MG63 (cell line): ENCODE results near the gene COQ9. TPM values are rescaled to one million over a fixed set of nuclear protein-coding genes. Genes with fewer than 3 reads are reported as not detected.
A peak's percentile ranks its signal among the peaks of the same experiment; 100 is the strongest.
"Not testable (repeated sequence)": the region's sequence is repeated elsewhere in the genome, so short reads cannot be mapped to it uniquely, and the experiment has no call there.

Experiments
- DNase-seq: peaks from one replicate; pipeline ENCODE4 v3.0.0-alpha.2; 2020
- H3K27me3 ChIP-seq: fragments of 250-450 bp; sonication (Bioruptor Pico); 2 replicates; pipeline ENCODE4 v1.5.1; 2020; ENCODE audit warnings: mild to moderate bottlenecking, moderate library complexity
- H3K36me3 ChIP-seq: fragments of 250-450 bp; sonication (Bioruptor Pico); 2 replicates; pipeline ENCODE4 v1.5.1; 2020; ENCODE audit warnings: mild to moderate bottlenecking, moderate library complexity
- H3K4me3 ChIP-seq: fragments of 250-450 bp; sonication (Bioruptor Pico); 2 replicates; pipeline ENCODE4 v1.5.1; 2020; ENCODE audit warnings: mild to moderate bottlenecking, moderate library complexity
- H3K9me3 ChIP-seq: fragments of 250-450 bp; sonication (Bioruptor Pico); 2 replicates; pipeline ENCODE4 v1.5.1; 2020; ENCODE audit warnings: mild to moderate bottlenecking, moderate library complexity
- total RNA-seq: library from RNA; depleted of rRNA; stranded (reverse); fragments of >200 nt; shearing (Covaris generic); gene quantifications from 2 replicates; pipeline ENCODE4 v1.2.3, GENCODE V29; 2014; ENCODE audit warnings: low replicate concordance; rRNA removed

Gene COQ9
- total RNA-seq, result 133 and 193 TPM in 2 replicates

- H3K9me3 ChIP-seq, result no peaks in the 10 kb centered on the region
- no peaks in the 10 kb centered on the region for H3K27me3 ChIP-seq
- DNase-seq, result peak; percentile 99
- H3K4me3 ChIP-seq, result peak within 1 kb of the TSS; percentile 88
- peaks cover 43% of the 10 kb centered on the region for H3K36me3 ChIP-seq
These were observed at the start of gene COQ9, which contains the start of gene CIAPIN1 for GRCh38 chr16:57447186-57447962. COQ9 (plus strand) TSS chr16:57447479; CDS start chr16:57447506, 27 bp downstream. CIAPIN1 (minus strand) TSS chr16:57447385; CDS start chr16:57440928, 6,457 bp downstream.

GRCh38 chr16:57397493-57397892 lies 49.8 kb upstream of the COQ9 start:
- not testable (repeated sequence) for DNase-seq, H3K4me3 ChIP-seq, H3K36me3 ChIP-seq, H3K9me3 ChIP-seq
- H3K27me3 ChIP-seq, result peaks cover 19% of the 10 kb centered on the region

GRCh38 chr16:57401943-57402640 lies 45.2 kb upstream of the COQ9 start:
- Histone ChIP-seq H3K4me3 (no peak overlapping the region), H3K27me3 (peaks cover 17% of the 10 kb centered on the region), H3K9me3 (no peaks in the 10 kb centered on the region; the same call in 1 of the 2 replicates), H3K36me3 (no peaks in the 10 kb centered on the region)
- DNase-seq, result no peak

- Histone ChIP-seq H3K9me3 (no peaks in the 10 kb centered on the region; the same call in 1 of the 2 replicates), H3K27me3 (peaks cover 26% of the 10 kb centered on the region), H3K36me3 (no peaks in the 10 kb centered on the region), H3K4me3 (no peak within 1 kb of the TSS)
- DNase-seq, result no peak
These were observed 43.1 kb upstream of the COQ9 start, which contains the start of gene CCL17 for GRCh38 chr16:57403965-57404817. CCL17 (plus strand) TSS chr16:57404767; CDS start chr16:57413933, 9,166 bp downstream.

DNA sequence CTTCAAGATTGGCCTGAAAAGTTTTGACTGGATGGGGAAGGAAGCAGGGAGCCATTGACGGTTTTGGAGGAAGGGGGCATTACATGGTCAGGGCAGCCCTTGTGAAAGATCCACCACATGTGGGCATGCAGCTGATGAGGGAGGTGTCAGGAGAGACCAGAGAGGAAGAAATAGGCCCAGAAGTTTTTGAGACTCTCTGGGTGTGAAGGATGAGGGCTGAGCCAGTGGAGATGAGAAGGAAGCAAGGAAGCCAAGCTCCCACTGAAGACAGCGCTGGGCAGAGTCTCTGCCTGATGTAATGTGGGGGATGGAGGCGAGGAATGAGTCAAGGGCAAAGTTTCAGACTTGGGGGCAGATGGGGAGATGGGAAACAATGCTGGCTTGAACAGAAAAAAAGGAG lies 42.2 kb upstream of the COQ9 start:
- no peaks in the 10 kb centered on the region for H3K36me3 ChIP-seq
- H3K27me3 ChIP-seq, result peaks cover 27% of the 10 kb centered on the region
- H3K4me3 ChIP-seq, result no peak overlapping the region
- no peaks in the 10 kb centered on the region; the same call in 1 of the 2 replicates for H3K9me3 ChIP-seq
- no peak for DNase-seq

GRCh38 chr16:57406881-57407280 lies 40.4 kb upstream of the COQ9 start:
- Histone ChIP-seq H3K9me3 (no peaks in the 10 kb centered on the region; the same call in 1 of the 2 replicates), H3K4me3 (no peak overlapping the region), H3K36me3 (no peaks in the 10 kb centered on the region), H3K27me3 (peaks cover 27% of the 10 kb centered on the region)
- DNase-seq, result no peak

DNA sequence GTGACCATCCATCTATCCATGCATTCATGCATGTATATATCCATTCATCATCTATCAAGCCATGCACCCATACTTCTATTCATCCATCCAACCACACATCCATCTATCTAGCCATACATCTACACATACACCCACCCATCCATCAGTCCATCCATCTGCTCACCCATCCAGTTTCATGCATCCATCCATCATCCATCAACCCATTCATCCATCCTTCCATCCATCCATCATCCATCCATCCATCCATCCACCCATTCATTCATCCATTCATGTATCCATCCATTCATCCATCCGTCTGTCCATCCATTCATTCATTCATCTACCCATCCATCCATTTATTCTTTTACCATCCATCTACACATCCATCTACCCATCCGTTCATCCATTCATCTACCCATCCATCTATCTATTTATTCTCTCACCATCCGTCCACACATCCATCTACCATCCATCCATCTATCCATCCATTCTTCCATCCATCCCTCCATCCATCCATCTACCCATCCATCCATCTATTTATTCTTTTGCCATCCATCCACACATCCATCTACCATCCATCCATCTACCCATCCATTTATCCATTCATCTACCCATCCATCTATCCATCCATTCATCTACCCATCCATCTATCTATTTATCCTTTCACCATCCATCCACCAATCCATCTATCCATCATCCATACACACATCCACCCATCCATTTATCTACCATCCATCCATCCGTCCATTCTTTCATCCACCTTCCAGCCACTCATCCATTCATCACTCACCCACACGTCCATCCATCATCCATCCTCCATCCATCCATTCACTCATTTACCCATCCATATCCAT lies 39.5 kb upstream of the COQ9 start:
- H3K27me3 ChIP-seq, result peaks cover 30% of the 10 kb centered on the region
- DNase-seq, result no peak
- H3K4me3 ChIP-seq, result no peak overlapping the region
- H3K9me3 ChIP-seq, result no peaks in the 10 kb centered on the region; the same call in 1 of the 2 replicates
- H3K36me3 ChIP-seq, result no peaks in the 10 kb centered on the region

- DNase-seq, result no peak
- no peaks in the 10 kb centered on the region; the same call in 1 of the 2 replicates for H3K9me3 ChIP-seq
- H3K4me3 ChIP-seq, result no peak overlapping the region
- H3K27me3 ChIP-seq, result peaks cover 32% of the 10 kb centered on the region
- no peaks in the 10 kb centered on the region for H3K36me3 ChIP-seq
These were observed 38.2 kb upstream of the COQ9 start for GRCh38 chr16:57409065-57409464.

- no peaks in the 10 kb centered on the region for H3K36me3 ChIP-seq
- H3K9me3 ChIP-seq, result no peaks in the 10 kb centered on the region; the same call in 1 of the 2 replicates
- no peak for DNase-seq
- no peak overlapping the region for H3K4me3 ChIP-seq
- H3K27me3 ChIP-seq, result peaks cover 31% of the 10 kb centered on the region
These were observed 37.2 kb upstream of the COQ9 start for GRCh38 chr16:57409870-57410587.

DNA sequence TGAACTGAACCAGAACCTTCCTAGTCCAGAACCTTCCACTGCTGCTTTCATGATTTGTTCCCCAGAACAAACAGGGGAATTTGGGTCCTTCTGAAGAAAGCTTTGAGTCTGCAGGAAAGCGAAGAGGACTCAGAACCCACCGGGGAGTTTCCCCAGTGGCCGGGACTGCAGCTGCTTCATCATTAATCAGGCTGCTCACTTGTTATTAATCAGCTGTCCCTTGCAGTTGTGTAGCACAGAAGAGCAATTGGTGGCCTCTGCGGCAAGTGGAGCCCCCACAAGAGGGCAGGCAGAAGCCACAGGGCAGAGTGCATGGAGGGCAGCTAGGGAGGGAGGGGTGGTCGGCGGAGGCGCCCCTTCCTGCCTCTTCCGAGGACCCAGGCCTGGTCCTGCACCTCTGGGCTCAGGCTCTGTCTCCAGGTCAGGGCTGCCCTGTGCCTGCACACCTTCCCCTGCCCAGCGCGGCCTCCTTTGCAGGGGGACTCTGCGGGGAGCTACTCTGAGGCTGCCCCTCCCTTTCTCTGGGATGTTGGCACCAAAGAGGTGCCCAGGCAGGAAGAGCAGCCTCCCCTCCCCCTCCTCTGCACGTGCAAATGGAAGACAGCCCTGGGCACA lies 35.8 kb upstream of the COQ9 start:
- no peaks in the 10 kb centered on the region; the same call in 1 of the 2 replicates for H3K9me3 ChIP-seq
- no peak overlapping the region for H3K4me3 ChIP-seq
- peaks cover 25% of the 10 kb centered on the region for H3K27me3 ChIP-seq
- no peak for DNase-seq
- no peaks in the 10 kb centered on the region for H3K36me3 ChIP-seq

DNA sequence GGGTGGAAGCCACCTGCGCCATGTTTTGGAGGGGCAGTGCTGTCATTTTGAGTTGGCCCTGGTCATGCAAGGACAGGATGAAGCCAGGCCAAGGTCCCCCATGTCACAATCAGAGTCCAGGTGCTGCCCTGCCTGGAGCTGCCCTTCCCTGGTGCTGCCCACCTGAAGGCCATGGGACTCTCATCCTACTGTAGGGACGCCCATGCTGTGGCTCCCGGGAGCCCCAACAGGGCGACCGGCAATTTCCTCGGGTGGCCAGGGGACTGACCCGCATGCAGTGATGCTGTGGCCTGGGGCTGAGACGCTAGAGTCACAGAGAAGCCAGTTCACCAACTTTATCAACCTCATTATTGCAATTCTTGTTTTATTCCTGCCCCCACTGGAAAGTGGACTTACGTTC lies 34.7 kb upstream of the COQ9 start:
- Histone ChIP-seq H3K9me3 (no peaks in the 10 kb centered on the region), H3K27me3 (peaks cover 14% of the 10 kb centered on the region), H3K36me3 (no peaks in the 10 kb centered on the region), H3K4me3 (no peak overlapping the region)
- DNase-seq, result no peak

GRCh38 chr16:57413301-57413730 lies 34.0 kb upstream of the COQ9 start:
- DNase-seq, result no peak
- no peaks in the 10 kb centered on the region for H3K36me3 ChIP-seq
- peaks cover 11% of the 10 kb centered on the region for H3K27me3 ChIP-seq
- no peaks in the 10 kb centered on the region for H3K9me3 ChIP-seq
- H3K4me3 ChIP-seq, result no peak overlapping the region

- no peaks in the 10 kb centered on the region for H3K9me3 ChIP-seq
- DNase-seq, result no peak
- peaks cover 11% of the 10 kb centered on the region for H3K27me3 ChIP-seq
- no peaks in the 10 kb centered on the region for H3K36me3 ChIP-seq
- H3K4me3 ChIP-seq, result no peak overlapping the region
These were observed 33.5 kb upstream of the COQ9 start for GRCh38 chr16:57413733-57414132.

DNA sequence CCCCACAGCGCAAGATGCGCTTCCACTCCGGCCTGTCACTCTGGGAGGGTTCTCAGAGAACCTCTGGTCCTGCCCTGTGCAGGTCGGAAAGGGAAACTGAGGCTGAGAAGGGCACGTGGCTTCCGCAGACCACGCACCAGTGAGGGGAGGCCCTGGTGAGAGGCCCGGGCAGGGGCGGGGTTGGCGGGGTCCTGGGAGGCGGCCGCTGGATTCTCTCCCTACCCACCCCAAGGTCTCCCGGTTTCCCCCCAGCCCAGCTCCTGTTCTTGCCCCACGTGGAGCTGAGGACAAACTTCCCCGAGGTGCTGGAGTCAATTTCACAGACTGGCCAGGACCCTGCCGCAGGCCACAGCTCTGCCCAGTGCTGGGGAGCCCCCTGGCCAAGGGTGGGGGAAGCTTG lies 31.2 kb upstream of the COQ9 start:
- H3K9me3 ChIP-seq, result no peaks in the 10 kb centered on the region
- no peaks in the 10 kb centered on the region for H3K36me3 ChIP-seq
- no peak overlapping the region for H3K4me3 ChIP-seq
- no peak for DNase-seq
- peaks cover 5% of the 10 kb centered on the region for H3K27me3 ChIP-seq

DNA sequence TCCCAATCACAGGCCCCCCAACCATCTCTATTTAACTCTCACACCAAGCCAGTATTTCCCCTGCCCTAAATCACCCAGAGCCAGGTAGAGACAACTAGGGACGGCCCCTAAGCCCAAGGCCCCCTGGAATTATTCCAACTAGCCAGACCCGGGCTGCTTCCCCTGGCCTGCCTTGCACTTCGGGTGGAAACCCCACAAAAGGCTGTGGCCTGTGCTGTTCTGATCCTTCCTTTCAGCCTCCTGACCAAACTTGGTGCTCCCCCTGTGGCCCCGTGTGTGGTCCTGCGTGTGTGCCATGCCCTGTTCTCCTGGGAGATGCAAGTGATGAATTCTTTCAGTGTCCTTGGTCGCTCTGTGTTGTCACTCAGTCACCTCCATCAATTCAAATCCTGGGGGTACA lies 27.8 kb upstream of the COQ9 start:
- DNase-seq, result no peak
- H3K27me3 ChIP-seq, result no peaks in the 10 kb centered on the region
- H3K36me3 ChIP-seq, result no peaks in the 10 kb centered on the region
- H3K9me3 ChIP-seq, result no peaks in the 10 kb centered on the region
- no peak overlapping the region for H3K4me3 ChIP-seq
